OCI-LY1 (cell line): Measurements from ENCODE around the gene CYP11A1.

Experiments used
- EZH2 ChIP-seq: fragments of 200-600 bp; sonication (generic), shearing (Covaris generic); IDR thresholded peaks from 2 replicates; pipeline ENCODE4 v1.8.0; 2017; ENCODE audit warnings: borderline replicate concordance, mixed run types, mild to moderate bottlenecking, antibody characterized with exemption, low read length, moderate library complexity, mixed read lengths
- TF ChIP-seq, protein P1 (sequence below): fragments of 200-600 bp; sonication (generic), shearing (Covaris generic); IDR thresholded peaks from 2 replicates; pipeline ENCODE4 v1.5.1; 2017; ENCODE audit warnings: mild to moderate bottlenecking, antibody characterized with exemption, low read length, moderate library complexity, mixed read lengths

GRCh38 chr15:74337607-74338211, 29.7 kb downstream of the CYP11A1 start:
- TF ChIP-seq, protein P1, sequence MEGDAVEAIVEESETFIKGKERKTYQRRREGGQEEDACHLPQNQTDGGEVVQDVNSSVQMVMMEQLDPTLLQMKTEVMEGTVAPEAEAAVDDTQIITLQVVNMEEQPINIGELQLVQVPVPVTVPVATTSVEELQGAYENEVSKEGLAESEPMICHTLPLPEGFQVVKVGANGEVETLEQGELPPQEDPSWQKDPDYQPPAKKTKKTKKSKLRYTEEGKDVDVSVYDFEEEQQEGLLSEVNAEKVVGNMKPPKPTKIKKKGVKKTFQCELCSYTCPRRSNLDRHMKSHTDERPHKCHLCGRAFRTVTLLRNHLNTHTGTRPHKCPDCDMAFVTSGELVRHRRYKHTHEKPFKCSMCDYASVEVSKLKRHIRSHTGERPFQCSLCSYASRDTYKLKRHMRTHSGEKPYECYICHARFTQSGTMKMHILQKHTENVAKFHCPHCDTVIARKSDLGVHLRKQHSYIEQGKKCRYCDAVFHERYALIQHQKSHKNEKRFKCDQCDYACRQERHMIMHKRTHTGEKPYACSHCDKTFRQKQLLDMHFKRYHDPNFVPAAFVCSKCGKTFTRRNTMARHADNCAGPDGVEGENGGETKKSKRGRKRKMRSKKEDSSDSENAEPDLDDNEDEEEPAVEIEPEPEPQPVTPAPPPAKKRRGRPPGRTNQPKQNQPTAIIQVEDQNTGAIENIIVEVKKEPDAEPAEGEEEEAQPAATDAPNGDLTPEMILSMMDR: no peak
- no peak for TF ChIP-seq EZH2
